HS-27A (cell line): ENCODE results near the gene ZNF610.
"Not testable (repeated sequence)": the region's sequence is repeated elsewhere in the genome, so short reads cannot be mapped to it uniquely, and the experiment has no call there.

Source experiments
- DNase-seq: peaks from one replicate; pipeline ENCODE4 v3.0.0-alpha.2; 2012; ENCODE audit warnings: low read depth, missing footprints

Gene ZNF610

DNA sequence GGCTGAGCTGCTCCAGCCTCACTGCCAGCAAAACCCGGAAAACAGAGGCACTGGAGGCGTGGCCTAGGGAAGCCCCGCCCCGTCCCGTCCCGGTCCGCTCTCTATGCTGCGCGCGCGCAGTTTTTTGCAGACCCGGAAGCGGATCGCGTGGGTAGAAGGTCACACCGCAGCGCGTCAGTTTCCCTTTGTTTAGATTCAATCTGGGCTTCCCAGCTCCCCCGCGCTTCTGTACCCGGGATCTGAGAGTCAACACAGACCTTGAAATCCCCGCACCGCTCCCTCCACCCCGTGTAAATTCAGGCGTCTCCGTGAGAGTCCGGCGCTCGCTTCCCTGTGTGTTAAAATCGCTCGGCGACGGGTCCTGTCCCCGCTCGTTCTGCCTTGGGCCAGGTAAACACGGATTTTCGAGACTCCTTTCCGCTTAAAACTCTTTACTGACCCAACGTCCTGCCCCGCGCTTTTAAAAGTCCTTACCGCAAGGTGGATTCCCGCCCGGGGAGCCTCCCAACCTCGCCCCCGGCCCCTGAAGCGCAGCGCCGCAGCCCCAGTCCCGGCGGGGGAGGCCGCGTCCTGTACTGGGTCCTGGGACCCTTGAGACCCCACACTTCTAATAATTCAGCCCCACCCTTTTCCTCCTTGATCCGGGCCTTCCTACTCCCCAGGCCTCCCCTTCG is at the start of gene ZNF610:
Gene ZNF610 (plus strand): TSS at position 127 of the 674 bp plus-strand sequence. CDS start 12,930 bp downstream, outside the sequence.
- DNase-seq, result no peak

GRCh38 chr19:52286256-52286655 is 49.8 kb upstream of the ZNF610 start:
- DNase-seq, result no peak

- no peak for DNase-seq
These were observed 44.3 kb upstream of the ZNF610 start for GRCh38 chr19:52291781-52292180.

DNA sequence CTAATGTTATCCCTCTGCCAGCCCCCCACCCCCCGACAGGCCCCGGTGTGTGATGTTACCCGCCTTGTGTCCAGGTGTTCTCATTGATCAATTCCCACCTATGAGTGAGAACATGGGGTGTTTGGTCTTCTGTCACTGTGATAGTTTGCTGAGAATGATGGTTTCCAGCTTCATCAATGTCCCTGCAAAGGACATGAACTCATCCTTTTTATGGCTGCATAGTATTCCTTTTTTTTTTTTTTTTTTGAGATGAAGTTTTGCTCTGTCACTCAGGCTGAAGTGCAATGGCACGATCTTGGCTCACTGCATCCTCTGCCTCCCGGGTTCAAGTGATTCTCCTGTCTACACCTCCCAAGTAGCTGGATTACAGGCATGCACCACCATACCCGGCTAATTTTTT is 43.1 kb upstream of the ZNF610 start:
- DNase-seq, result not testable (repeated sequence)

GRCh38 chr19:52296400-52296772 is 39.7 kb upstream of the ZNF610 start:
- no peak for DNase-seq

DNA sequence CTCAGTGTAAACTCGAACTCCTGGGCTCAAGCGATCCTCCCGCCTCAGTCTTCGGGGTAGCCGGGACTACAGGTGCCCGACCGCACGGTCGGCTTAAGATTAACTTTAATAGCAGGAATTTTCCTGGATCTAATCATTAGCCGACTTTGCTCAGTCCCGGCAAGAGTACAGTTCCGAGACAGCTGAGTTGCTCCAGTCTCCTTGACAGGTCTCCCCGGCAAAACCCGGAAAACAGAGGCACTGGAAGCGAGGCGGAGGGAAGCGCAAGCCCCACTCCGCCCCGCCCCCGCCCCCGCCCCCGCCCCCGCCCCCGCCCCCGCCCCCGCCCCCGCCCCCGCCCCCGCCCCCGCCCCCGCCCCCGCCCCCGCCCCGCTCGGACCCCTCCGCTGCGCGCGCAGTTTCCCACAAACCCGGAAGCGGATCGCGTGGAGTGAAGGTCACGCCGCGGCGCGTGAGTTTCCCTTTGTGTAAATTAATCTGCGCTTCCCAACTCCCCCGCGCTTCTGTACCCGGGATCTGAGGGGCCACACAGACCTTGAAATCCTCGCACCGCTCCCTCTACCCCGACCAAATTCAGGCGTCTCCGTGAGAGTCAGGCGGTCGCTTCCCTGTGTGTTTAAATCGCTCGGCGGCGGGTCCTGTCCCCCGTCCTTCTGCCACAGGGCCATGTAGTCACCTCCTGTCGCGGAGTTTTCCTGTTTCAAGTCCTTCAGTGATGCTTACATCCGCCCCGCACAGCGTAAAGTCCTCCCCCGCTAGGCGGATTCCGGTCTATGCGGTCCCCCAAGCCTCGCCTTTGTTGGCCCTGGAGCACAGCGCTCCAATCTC is 39.1 kb upstream of the ZNF610 start, which contains the start of gene ZNF480:
Gene ZNF480 (plus strand): TSS at position 397 of the 828 bp plus-strand sequence. CDS start 3,244 bp downstream, outside the sequence.
- peak; percentile 38 for DNase-seq

GRCh38 chr19:52297601-52298364 is 38.3 kb upstream of the ZNF610 start:
- no peak for DNase-seq

- peak; percentile 1 for DNase-seq
These were observed 28.8 kb upstream of the ZNF610 start for GRCh38 chr19:52307275-52307674.

- no peak for DNase-seq
These were observed 13.6 kb upstream of the ZNF610 start for GRCh38 chr19:52322429-52322828.

DNA sequence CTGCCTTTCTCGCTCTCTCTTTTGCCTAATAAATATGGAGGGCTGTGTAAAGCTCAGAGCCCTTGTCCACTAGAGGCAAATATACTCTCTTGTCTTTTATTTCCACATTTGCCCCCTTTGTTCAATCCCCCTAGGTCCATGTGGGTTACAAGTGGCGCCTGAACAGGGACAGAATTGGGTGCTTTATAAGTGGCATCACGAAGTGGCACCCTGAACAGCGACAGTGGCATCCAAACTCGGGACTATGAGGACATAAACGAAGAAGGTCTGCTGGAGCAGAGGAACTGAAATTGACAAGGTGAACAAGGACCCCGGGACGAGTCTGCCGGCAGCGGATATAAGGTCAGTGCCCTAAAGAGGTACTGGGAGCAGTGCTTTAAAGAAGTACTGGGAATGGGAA is 4.3 kb upstream of the ZNF610 start:
- no peak for DNase-seq

DNA sequence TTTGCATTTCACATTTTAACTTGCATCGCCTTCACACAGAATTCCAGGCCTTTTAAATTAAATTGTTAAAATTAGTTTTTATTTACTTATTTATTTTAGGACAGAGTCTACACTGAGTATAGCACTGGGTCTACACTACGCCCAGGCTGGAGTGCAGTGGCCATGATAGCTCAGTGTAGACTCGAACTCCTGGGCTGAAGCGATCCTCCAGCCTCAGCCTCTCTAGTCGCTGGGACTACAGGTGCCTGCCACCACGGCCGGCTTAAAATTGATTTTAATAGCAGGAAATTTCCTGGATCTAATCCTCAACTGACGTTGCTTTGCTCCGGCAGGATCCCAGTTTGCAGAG is 301 bp upstream of the ZNF610 start:
- DNase-seq, result no peak

DNA sequence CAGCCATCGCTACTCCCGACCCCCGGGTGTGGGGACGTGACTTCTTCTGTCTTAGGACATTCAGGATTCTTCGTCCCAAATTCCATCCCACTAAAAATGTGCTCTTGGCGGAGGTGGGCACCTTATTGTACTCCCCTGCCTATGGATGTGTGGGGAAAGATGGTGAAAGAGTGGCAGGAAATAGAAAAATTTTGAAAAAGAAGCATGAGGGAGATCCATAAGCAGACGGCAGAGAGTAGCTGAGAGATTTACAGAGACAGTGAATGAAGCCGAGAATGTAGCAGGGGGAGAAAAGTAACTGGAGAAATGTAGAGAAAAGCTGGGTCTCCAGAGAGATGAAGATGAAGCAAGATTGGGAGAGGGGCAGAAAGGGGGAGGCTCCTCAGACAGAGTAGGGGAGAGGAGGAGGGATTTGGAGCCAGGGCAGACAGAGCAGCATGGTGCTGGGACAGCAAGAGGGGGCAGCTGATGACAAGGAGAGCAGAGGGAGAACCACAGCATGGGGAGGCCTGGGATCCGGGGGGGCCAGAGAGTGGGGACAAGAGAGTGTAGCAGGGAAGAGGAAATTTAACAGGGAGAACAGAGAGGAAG is 843 bp downstream of the ZNF610 start:
- no peak for DNase-seq

DNA sequence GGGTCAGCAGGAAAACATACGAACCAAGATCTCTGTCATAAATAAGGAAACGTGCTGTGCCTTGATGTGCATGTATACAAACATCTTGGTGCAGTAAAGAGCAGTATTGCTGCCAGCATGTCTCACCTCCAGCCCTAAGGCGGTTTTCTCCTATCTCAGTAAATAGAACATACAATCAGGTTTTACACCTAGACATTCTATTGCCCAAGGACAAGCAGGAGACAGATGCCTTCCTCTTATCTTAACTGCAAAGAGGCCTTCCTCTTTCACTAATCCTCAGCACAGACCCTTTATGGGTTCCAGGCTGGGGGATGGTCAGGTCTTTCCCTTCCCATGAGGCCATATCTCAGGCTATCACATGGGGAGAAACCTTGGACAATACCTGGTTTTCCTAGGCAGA is 3.0 kb downstream of the ZNF610 start:
- not testable (repeated sequence) for DNase-seq

DNA sequence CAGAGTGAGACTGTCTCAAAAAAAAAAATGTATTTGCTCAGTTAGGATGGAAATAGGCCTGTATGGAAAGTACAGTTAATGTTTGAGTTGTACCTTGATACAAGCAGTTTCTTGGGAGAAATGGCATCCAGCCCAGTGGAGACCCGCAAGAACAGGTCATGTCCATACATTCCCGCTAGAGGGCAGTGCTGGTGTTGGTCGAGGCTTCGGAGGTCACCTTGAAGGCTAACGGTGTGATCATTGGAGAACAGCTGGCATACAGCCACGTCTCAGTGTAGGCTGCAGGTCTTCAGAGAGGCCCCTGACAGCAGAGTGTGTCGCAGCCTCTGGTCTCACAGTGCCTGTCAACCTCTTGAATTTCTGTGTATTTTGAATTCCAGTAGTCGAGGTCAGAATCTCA is 7.5 kb downstream of the ZNF610 start:
- DNase-seq, result peak; percentile 11

- no peak for DNase-seq
These were observed 9.1 kb downstream of the ZNF610 start for GRCh38 chr19:52345162-52345561.

- DNase-seq, result no peak
These were observed 15.5 kb downstream of the ZNF610 start for GRCh38 chr19:52351512-52351911.

GRCh38 chr19:52366414-52366824 is 30.4 kb downstream of the ZNF610 start:
- no peak for DNase-seq

DNA sequence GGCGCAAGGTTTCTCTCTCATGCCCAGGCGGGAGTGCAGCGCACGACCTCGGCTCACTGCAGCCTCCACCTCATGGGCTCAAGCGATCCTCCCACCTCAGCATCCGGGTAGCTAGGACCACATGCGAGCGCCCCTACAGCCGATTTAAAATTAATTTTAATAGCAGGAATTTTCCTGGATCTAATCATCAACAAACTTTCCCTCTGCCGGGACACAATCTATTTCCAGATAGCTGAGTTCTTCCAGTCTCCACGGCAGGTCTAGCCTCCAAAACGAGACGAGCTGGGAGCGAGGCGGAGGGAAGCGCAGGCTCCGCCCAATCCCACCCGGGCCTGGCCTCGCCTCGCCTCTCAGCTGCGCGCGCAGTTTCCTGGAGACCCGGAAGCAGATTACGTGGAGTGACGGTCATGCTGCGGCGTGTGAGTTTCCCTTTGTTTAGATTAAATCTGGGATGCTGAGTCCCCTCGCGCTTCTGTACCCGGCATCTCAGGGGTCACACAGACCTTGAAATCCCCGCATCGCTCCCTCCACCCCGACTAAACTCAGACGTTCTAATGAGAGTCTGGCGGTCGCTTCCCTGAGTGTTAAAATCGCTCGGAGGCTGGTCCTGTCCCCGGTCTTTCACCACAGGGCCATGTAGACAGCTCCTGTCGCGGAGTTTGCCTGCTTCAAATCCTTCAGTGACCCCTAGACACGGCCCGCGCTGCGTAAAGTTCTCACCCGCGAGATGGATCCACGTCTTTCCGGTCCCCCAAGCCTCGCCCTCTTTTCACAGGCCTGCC is 33.7 kb downstream of the ZNF610 start, which contains the start of gene ZNF880:
Gene ZNF880 (plus strand): TSS at position 365 of the 782 bp plus-strand sequence. CDS start 43 bp downstream, at position 408.
- DNase-seq, result no peak

DNA sequence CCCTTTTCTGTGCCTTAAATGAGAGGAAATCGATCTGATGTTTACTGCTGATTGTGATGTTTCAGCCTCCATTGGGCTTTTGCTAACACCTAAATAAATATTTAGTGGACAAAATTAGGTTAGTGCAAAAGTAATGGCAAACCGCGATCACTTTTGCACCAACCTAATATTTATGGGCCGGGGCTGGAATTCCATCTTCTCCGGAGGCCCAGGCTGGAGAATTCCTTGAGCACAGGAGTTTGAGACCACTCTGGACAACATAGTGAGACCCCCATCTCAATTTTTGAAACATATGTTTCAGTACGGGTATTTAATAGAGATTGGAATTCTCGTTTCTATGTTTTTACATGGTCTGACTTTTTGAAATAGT is 34.3 kb downstream of the ZNF610 start:
- no peak for DNase-seq

GRCh38 chr19:52391135-52391534 is 55.1 kb downstream of the ZNF610 start:
- DNase-seq, result no peak
